Spleen (tissue), 11 donors: ENCODE results near the gene DOCK2. TPM values are rescaled to one million over a fixed set of nuclear protein-coding genes. Genes with fewer than 3 reads are reported as not detected.

Source experiments
- DNase-seq: peaks from one replicate; pipeline ENCODE4 v3.0.0-alpha.2; 2020
- H3K27ac ChIP-seq, 8 donors: fragments of 200-600 bp; sonication (generic) in 7 of 8; 1 replicate in 4 of 8; 2 replicates in 4 of 8; pipeline versions ENCODE4 v1.5.0 to v1.8.0; 2016 to 2021; ENCODE audit warnings: inconsistent platforms in 4 of 8, mild to moderate bottlenecking in 4 of 8, moderate library complexity in 1 of 8
- H3K27me3 ChIP-seq, 7 donors: fragments of 200-600 bp; sonication (generic) in 6 of 7; replicated peaks in 1 of 7; 1 replicate in 4 of 7; 2 replicates in 3 of 7; pipeline versions ENCODE4 v1.5.0 to v1.8.0; 2016 to 2021; ENCODE audit warnings: inconsistent platforms in 3 of 7, mild to moderate bottlenecking in 1 of 7
- H3K36me3 ChIP-seq, 6 donors: fragments of 200-600 bp; sonication (generic) in 5 of 6; 1 replicate in 4 of 6; 2 replicates in 2 of 6; pipeline versions ENCODE4 v1.5.0 to v1.8.0; 2016 to 2021; ENCODE audit warnings: inconsistent platforms in 2 of 6
- H3K4me1 ChIP-seq, 6 donors: fragments of 200-600 bp; sonication (generic) in 5 of 6; 1 replicate in 3 of 6; 2 replicates in 3 of 6; pipeline versions ENCODE4 v1.5.0 to v1.8.0; 2016 to 2021; ENCODE audit warnings: inconsistent platforms in 3 of 6
- H3K4me3 ChIP-seq, 8 donors: fragments of 200-600 bp; sonication (generic) in 7 of 8; 1 replicate in 4 of 8; 2 replicates in 4 of 8; pipeline versions ENCODE4 v1.5.0 to v1.8.0; 2016 to 2021; ENCODE audit warnings: inconsistent platforms in 4 of 8, mild to moderate bottlenecking in 4 of 8, moderate library complexity in 2 of 8
- H3K9me3 ChIP-seq, 8 donors: fragments of 200-600 bp; sonication (generic) in 7 of 8; 1 replicate in 4 of 8; 2 replicates in 4 of 8; pipeline versions ENCODE4 v1.5.0 to v1.8.0; 2016 to 2021; ENCODE audit warnings: inconsistent platforms in 4 of 8
- CTCF ChIP-seq, 11 experiments: fragments of 200-600 bp in 7 of 11; fragments of 450-650 bp in 4 of 11; sonication (generic) in 4 of 11; IDR thresholded peaks in 8 of 11; conservative IDR thresholded peaks in 3 of 11; 1 replicate in 7 of 11; 2 replicates in 4 of 11; pipeline versions ENCODE4 v1.4.0 to v1.8.0; 2016 to 2021; ENCODE audit warnings: antibody characterized with exemption in 11 of 11, inconsistent platforms in 4 of 11, mild to moderate bottlenecking in 1 of 11
- POLR2A ChIP-seq, 3 donors: fragments of 450-650 bp; IDR thresholded peaks; one replicate each; pipeline ENCODE4 v1.5.1; 2017; ENCODE audit warnings: antibody characterized with exemption in 3 of 3, mild to moderate bottlenecking in 1 of 3
- POLR2AphosphoS5 ChIP-seq, 3 donors: sonication (generic); formaldehyde crosslinking; IDR thresholded peaks; one replicate each; pipeline ENCODE4 v1.5.1; 2017; ENCODE audit warnings: antibody characterized with exemption in 3 of 3
- WGBS, 5 donors: extraction: QIAGEN DNeasy Blood & Tissue Kit in 3 of 5; methylation state at CpG; one replicate each; pipeline versions ENCODE4 v1.1.5 to v1.1.7; 2013 to 2018; 5-methylcytosine and 5-hydroxymethylcytosine counted together
- intact Hi-C: fragments of 100-400 bp; cut with DNase I; formaldehyde crosslinking; loops from one replicate; pipeline ENCODE4 v1.15.0; 2023; ENCODE audit warnings: low total_unique reads
- polyA plus RNA-seq, 3 donors: library from polyadenylated mRNA; stranded (reverse); fragments of 200-250 nt; gene quantifications; one replicate each; pipeline ENCODE4 v1.2.1, GENCODE V29; 2013
- total RNA-seq, 7 donors: library from RNA; depleted of rRNA in 3 of 7; stranded (reverse); fragments of >200 nt in 3 of 7; fragmentation: NEBNext Ultra II Directional in 4 of 7; extraction: Animal tissue kit (Norgen Biotek cat#: 25700) in 4 of 7; gene quantifications; one replicate each; pipeline versions ENCODE4 v1.1.0 to v1.2.1, GENCODE V29; 2016 to 2021
- donor health status: healthy with polysubstance abuse.
- donor health status: DM: no; HTN: no; CAD: no; lungs with moderate emphysema.
- donor health status: DM: no; HTN: no; CAD: no.
- donor health status: Bipolar disorder and iron deficiency.
- donor health status: healthy.
- donor health status: DM: no; HTN: no; CAD: no.
- donor health status: DM: yes; HTN: yes; CAD: no.

Gene DOCK2
- total and polyA plus RNA-seq, 10 donors = 30.6 to 321 (median 198) TPM

- Histone ChIP-seq H3K9me3 (no peaks in the 10 kb centered on the region), H3K4me3 (no peak overlapping the region), H3K27me3 (no peaks in the 10 kb centered on the region), H3K36me3 (peaks cover 0 to 60% (median 0%) of the 10 kb centered on the region in 6 donors), H3K27ac (no peak overlapping the region), H3K4me1 (peaks cover 0 to 36% (median 14%) of the 10 kb centered on the region in 6 donors)
- TF ChIP-seq POLR2AphosphoS5 (IDR thresholded peaks at IDR 0.05) (no peak), CTCF (IDR thresholded peaks at IDR 0.05 in 8 of 11, conservative IDR thresholded peaks at IDR 0.05 in 3 of 11) (no peak), POLR2A (IDR thresholded peaks at IDR 0.05) (no peak)
- WGBS, 5 donors = 84 to 93% (median 89%) methylated on average over 7 of the region's 7 CpGs
- intact Hi-C loops = no loop called here
- no peak for DNase-seq
These were observed 297.9 kb downstream of the DOCK2 start for GRCh38 chr5:169934990-169935389.

GRCh38 chr5:169935762-169936161 lies 298.7 kb downstream of the DOCK2 start:
- intact Hi-C loops = no loop called here
- 38 to 54% (median 41%) methylated on average over 5 of the region's 5 CpGs for WGBS, 5 donors
- no peak overlapping the region for H3K27ac ChIP-seq
- TF ChIP-seq POLR2AphosphoS5 (IDR thresholded peaks at IDR 0.05) = no peak
- H3K4me1 ChIP-seq = peaks cover 0 to 36% (median 14%) of the 10 kb centered on the region in 6 donors
- H3K36me3 ChIP-seq = peaks cover 0 to 52% (median 0%) of the 10 kb centered on the region in 6 donors
- no peaks in the 10 kb centered on the region for H3K9me3 ChIP-seq
- DNase-seq = no peak
- no peak overlapping the region for H3K4me3 ChIP-seq
- H3K27me3 ChIP-seq = no peaks in the 10 kb centered on the region

- DNase-seq = no peak
- intact Hi-C loops = no loop called here
- TF ChIP-seq CTCF (IDR thresholded peaks at IDR 0.05 in 8 of 11, conservative IDR thresholded peaks at IDR 0.05 in 3 of 11) (no peak), POLR2AphosphoS5 (IDR thresholded peaks at IDR 0.05) (no peak), POLR2A (IDR thresholded peaks at IDR 0.05) (no peak)
- peaks cover 0 to 37% (median 12%) of the 10 kb centered on the region in 6 donors for H3K4me1 ChIP-seq
- no peaks in the 10 kb centered on the region for H3K27me3 ChIP-seq
- H3K9me3 ChIP-seq = no peaks in the 10 kb centered on the region
- H3K36me3 ChIP-seq = peaks cover 0 to 42% (median 0%) of the 10 kb centered on the region in 6 donors
- no peak overlapping the region for H3K4me3 ChIP-seq
- 94 to 100% (median 98%) methylated on average over 2 of the region's 2 CpGs for WGBS, 5 donors
- H3K27ac ChIP-seq = no peak overlapping the region
These were observed 301.4 kb downstream of the DOCK2 start for GRCh38 chr5:169938439-169938838.

- WGBS, 5 donors = 81 to 95% (median 86%) methylated on average over 2 of the region's 2 CpGs
- Histone ChIP-seq H3K9me3 (no peaks in the 10 kb centered on the region), H3K4me1 (peaks cover 0 to 36% (median 9%) of the 10 kb centered on the region in 6 donors), H3K27me3 (no peaks in the 10 kb centered on the region), H3K36me3 (peaks cover 0 to 30% (median 0%) of the 10 kb centered on the region in 6 donors), H3K4me3 (no peak overlapping the region), H3K27ac (no peak overlapping the region)
- TF ChIP-seq POLR2A (IDR thresholded peaks at IDR 0.05) (no peak), CTCF (IDR thresholded peaks at IDR 0.05 in 8 of 11, conservative IDR thresholded peaks at IDR 0.05 in 3 of 11) (no peak), POLR2AphosphoS5 (IDR thresholded peaks at IDR 0.05) (no peak)
- intact Hi-C loops = no loop called here
- no peak for DNase-seq
These were observed 302.7 kb downstream of the DOCK2 start for GRCh38 chr5:169939731-169940130.

- H3K4me1 ChIP-seq = peaks cover 0 to 35% (median 13%) of the 10 kb centered on the region in 6 donors
- H3K4me3 ChIP-seq = no peak overlapping the region
- peaks cover 0 to 22% (median 0%) of the 10 kb centered on the region in 6 donors for H3K36me3 ChIP-seq
- H3K9me3 ChIP-seq = no peaks in the 10 kb centered on the region
- WGBS, 5 donors = 88 to 98% (median 96%) methylated on average over 7 of the region's 7 CpGs
- TF ChIP-seq CTCF (IDR thresholded peaks at IDR 0.05 in 8 of 11, conservative IDR thresholded peaks at IDR 0.05 in 3 of 11) = no peak
- TF ChIP-seq POLR2AphosphoS5 (IDR thresholded peaks at IDR 0.05) = no peak
- no peak for TF ChIP-seq POLR2A (IDR thresholded peaks at IDR 0.05)
- intact Hi-C loops = no loop called here
- H3K27me3 ChIP-seq = no peaks in the 10 kb centered on the region
- no peak for DNase-seq
- H3K27ac ChIP-seq = no peak overlapping the region
These were observed 304.5 kb downstream of the DOCK2 start for GRCh38 chr5:169941542-169941941.
